Measurements from ENCODE around the gene ERC2.

DNA sequence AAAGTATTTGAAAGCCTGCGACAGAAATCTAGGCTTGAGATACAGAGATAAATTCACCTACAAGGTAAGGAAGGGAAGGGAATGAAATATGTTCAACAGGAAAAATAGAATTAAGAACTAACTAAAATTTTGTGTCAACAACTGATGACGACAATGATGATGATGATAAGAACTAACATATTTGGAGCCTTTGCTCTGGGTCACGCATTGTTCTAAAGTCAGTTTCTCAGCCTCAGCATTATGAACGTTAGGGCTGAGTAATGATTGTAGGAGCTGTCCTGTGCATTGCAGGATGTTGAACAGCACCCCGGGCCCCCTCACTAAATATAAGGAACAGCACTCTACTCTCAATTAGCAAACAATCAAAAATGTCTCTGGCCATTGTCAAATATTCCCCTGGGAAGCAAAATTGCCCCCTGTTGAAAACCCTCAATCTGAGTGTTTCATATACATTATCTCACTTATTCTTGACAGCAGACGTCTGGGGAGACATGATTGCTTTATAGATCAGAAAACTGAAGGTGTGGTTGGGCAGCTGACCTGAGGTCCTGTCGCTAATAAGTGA lies 88.5 kb downstream of the ERC2 start:
- TF ChIP-seq CTCF (conservative IDR thresholded peaks at IDR 0.05; ENCODE audit: low read depth, low read length) = no peak
- no peak for TF ChIP-seq EZH2 (IDR thresholded peaks at IDR 0.05; ENCODE audit: low read length, unreplicated experiment)
- TF ChIP-seq EZH2phosphoT487 (IDR thresholded peaks at IDR 0.05; ENCODE audit: borderline replicate concordance, low read length) = no peak

Data from PC-3 (cell line).